ENCODE data around the gene APOL4.
"Not testable (repeated sequence)": the region's sequence is repeated elsewhere in the genome, so short reads cannot be mapped to it uniquely, and the experiment has no call there.

The APOL4 gene

DNA sequence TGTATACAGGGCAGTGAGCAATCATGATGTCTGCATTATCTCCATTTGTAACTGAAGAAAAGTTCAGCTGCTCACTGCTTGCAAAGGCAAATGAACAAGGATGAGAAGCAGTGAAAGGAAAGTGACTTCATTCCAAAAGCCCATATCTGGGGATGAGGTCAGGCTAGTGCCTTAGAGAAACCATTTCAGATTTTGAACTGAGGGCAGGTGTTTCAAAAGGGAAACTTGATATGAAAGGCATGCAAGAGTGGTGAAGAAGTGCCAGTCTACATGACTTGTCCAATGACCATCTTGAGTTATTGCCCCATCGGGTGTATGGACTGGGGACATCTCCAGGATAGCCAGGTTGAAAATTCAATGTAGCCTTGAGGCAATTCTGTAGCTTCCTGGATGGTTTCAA, 7.3 kb upstream of the APOL4 start:
- Histone ChIP-seq H3K27me3 (replicated peaks; ENCODE audit: control insufficient read depth, insufficient read depth, low read length, poor library complexity, severe bottlenecking) (peaks cover 2% of the 10 kb centered on the region), H3K4me3 (ENCODE audit: insufficient read depth, low read depth, low read length, poor library complexity, severe bottlenecking) (no peak overlapping the region), H3K9me3 (ENCODE audit: control insufficient read depth, low read length) (no peaks in the 10 kb centered on the region), H3K27ac (ENCODE audit: insufficient read depth, low read length, poor library complexity, severe bottlenecking) (no peak overlapping the region), H3K4me1 (ENCODE audit: control insufficient read depth, insufficient read depth, low read length, poor library complexity, severe bottlenecking) (no peaks in the 10 kb centered on the region), H3K36me3 (ENCODE audit: control insufficient read depth, insufficient read depth, low read length) (no peaks in the 10 kb centered on the region)
- DNase-seq: no peak

DNA sequence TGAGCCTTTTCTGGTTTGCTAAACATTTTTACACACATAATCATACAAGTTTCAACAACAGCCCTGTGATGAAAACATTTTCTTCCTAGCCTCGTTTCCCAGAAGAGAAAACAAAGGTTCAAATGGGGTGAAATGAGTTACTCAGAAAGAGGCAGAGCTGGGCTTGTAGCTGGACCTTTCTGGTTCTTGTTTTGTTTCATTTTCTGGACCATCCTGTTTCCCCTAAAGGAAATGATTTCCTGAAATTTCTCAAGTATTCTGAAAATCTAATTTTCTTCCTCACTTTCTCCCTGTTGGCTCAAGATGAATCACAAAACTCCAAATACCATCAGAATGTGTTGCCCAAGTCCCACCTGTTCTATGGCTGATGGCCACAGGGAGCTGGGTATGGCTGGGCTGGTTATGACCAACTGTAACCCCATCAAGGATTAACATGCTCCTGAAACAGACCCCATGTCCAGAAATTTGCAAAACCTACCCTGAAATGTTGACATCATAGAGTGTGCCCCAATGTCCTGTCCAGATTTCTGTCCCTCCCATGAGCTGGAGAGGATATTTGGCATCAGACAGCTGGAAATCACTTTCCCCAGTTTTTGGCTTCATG, 6.7 kb upstream of the APOL4 start:
- no peak for DNase-seq
- Histone ChIP-seq H3K9me3 (ENCODE audit: control insufficient read depth, low read length) (no peaks in the 10 kb centered on the region), H3K36me3 (ENCODE audit: control insufficient read depth, insufficient read depth, low read length) (no peaks in the 10 kb centered on the region), H3K27me3 (replicated peaks; ENCODE audit: control insufficient read depth, insufficient read depth, low read length, poor library complexity, severe bottlenecking) (peaks cover 2% of the 10 kb centered on the region), H3K4me1 (ENCODE audit: control insufficient read depth, insufficient read depth, low read length, poor library complexity, severe bottlenecking) (no peaks in the 10 kb centered on the region), H3K27ac (ENCODE audit: insufficient read depth, low read length, poor library complexity, severe bottlenecking) (no peak overlapping the region), H3K4me3 (ENCODE audit: insufficient read depth, low read depth, low read length, poor library complexity, severe bottlenecking) (no peak overlapping the region)

DNA sequence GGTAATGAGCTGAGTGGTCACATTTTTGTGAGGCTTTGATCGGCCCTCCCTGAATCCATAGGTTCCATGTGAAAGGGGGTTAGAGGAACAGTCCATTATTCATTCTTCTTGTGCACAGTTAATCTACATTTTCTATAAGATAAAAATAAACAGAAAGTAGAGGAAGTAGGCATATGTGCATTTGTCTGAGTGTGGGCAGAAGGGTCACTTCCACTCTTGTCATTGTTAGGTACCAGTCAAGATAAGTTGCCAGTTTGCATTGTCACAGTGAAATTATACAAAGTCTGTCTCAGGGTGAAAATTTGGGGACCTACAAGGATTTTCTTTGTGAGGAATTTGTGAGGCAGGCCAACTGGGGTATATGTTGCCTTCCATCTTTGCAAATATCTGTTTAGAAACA, 4.6 kb upstream of the APOL4 start:
- H3K27me3 ChIP-seq (replicated peaks; ENCODE audit: control insufficient read depth, insufficient read depth, low read length, poor library complexity, severe bottlenecking): no peaks in the 10 kb centered on the region

DNA sequence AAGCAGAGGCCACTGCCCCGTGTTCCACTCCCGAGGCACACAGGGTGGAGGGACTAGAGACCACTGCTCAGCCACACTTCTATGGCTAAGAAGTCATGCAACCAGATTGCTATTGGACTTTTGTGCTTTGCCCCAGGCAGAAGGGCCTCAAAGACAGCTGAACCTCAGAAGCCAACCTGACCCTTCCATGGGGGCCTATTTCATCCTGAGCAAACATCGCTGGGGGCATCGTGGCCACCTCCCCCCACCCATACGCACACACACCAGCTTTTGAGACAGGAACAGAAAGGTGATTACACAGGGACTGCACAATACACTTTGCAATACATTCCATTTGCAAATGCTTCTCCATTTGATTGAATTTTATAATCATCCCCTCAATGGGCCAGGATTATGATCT, 4.0 kb upstream of the APOL4 start:
- H3K27ac ChIP-seq (ENCODE audit: insufficient read depth, low read length, poor library complexity, severe bottlenecking); H3K9me3 ChIP-seq (ENCODE audit: control insufficient read depth, low read length); H3K4me3 ChIP-seq (ENCODE audit: insufficient read depth, low read depth, low read length, poor library complexity, severe bottlenecking); H3K27me3 ChIP-seq (replicated peaks; ENCODE audit: control insufficient read depth, insufficient read depth, low read length, poor library complexity, severe bottlenecking); H3K36me3 ChIP-seq (ENCODE audit: control insufficient read depth, insufficient read depth, low read length); DNase-seq; H3K4me1 ChIP-seq (ENCODE audit: control insufficient read depth, insufficient read depth, low read length, poor library complexity, severe bottlenecking): not testable (repeated sequence)

More for the DNA sequence above, 4.6 kb upstream of the APOL4 start:
- Histone ChIP-seq H3K27ac (ENCODE audit: insufficient read depth, low read length, poor library complexity, severe bottlenecking) (no peak overlapping the region), H3K36me3 (ENCODE audit: control insufficient read depth, insufficient read depth, low read length) (no peaks in the 10 kb centered on the region), H3K4me3 (ENCODE audit: insufficient read depth, low read depth, low read length, poor library complexity, severe bottlenecking) (no peak overlapping the region), H3K9me3 (ENCODE audit: control insufficient read depth, low read length) (no peaks in the 10 kb centered on the region), H3K4me1 (ENCODE audit: control insufficient read depth, insufficient read depth, low read length, poor library complexity, severe bottlenecking) (no peaks in the 10 kb centered on the region)
- DNase-seq: no peak

DNA sequence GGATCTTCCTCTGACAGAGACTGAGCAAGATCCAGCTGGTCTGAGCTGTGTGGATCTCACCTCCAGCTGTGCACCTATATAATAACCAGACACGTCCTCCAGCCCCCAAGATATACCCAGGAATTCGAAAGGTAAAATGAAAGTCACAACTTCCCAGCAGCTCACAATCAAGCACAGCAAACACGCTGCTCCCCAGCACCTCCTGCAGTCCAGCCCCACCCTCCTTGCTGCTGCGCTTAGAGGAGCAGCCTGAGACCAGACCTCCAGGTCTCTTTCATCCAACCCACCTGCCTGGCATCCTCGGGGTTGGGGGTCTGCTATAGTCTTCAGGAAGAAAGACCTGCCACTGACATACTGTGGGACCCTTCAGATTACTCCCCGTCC, 3.0 kb upstream of the APOL4 start:
- Histone ChIP-seq H3K9me3 (ENCODE audit: control insufficient read depth, low read length) (no peaks in the 10 kb centered on the region), H3K36me3 (ENCODE audit: control insufficient read depth, insufficient read depth, low read length) (no peaks in the 10 kb centered on the region), H3K4me1 (ENCODE audit: control insufficient read depth, insufficient read depth, low read length, poor library complexity, severe bottlenecking) (no peaks in the 10 kb centered on the region), H3K27me3 (replicated peaks; ENCODE audit: control insufficient read depth, insufficient read depth, low read length, poor library complexity, severe bottlenecking) (no peaks in the 10 kb centered on the region), H3K4me3 (ENCODE audit: insufficient read depth, low read depth, low read length, poor library complexity, severe bottlenecking) (no peak overlapping the region), H3K27ac (ENCODE audit: insufficient read depth, low read length, poor library complexity, severe bottlenecking) (no peak overlapping the region)
- DNase-seq: no peak

DNA sequence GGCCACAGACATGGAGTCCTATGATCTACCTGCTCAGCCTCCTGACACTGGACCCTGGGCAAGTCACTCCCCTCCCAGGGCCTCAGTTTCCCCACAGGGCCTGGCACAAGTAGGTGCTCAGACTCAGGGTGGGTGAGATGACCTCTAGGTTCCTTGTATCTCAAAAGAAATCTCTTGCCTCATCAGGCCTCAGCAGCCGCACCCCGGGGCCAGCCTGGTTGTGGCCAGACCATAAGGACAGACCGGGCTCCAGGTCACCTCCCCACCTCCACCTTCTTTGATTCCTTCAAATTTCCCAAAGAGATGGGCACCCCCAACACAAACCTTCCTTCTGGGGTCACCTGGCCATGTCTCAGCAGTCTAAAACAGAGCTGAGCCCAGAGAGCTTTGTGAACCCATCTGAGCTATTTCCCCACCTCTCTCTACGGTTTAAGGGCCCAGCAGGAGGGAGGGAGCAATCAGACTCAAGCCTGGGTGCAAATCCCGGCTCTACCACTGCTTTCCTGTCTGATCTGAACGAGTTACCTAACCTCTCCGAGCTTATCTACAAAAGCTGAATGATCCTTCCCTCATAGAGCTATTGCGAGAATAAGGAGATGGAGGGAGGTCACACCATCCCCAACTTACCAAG, 2.5 kb upstream of the APOL4 start:
- Histone ChIP-seq H3K36me3 (ENCODE audit: control insufficient read depth, insufficient read depth, low read length) (no peaks in the 10 kb centered on the region), H3K4me1 (ENCODE audit: control insufficient read depth, insufficient read depth, low read length, poor library complexity, severe bottlenecking) (no peaks in the 10 kb centered on the region), H3K27me3 (replicated peaks; ENCODE audit: control insufficient read depth, insufficient read depth, low read length, poor library complexity, severe bottlenecking) (no peaks in the 10 kb centered on the region), H3K4me3 (ENCODE audit: insufficient read depth, low read depth, low read length, poor library complexity, severe bottlenecking) (no peak overlapping the region), H3K27ac (ENCODE audit: insufficient read depth, low read length, poor library complexity, severe bottlenecking) (no peak overlapping the region), H3K9me3 (ENCODE audit: control insufficient read depth, low read length) (no peaks in the 10 kb centered on the region)
- DNase-seq: no peak

DNA sequence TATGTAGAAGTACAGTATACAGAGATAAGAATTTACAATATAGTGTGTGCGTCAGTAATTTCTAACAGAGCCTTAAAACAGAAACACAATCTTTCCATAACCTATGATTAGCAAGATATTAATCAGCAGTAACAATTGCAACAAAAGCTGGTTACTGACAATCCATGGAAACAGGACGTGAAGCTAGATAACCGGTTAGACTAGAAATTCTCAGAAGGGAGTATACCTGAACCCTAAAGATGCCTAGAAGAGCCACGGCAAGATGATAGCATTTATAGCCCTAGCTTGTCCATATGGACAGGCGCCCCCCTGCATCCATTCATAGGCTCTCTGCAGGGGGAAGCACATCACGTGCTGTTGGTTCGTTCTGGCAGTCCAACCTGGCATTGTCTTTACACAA, 1.8 kb upstream of the APOL4 start:
- H3K4me1 ChIP-seq (ENCODE audit: control insufficient read depth, insufficient read depth, low read length, poor library complexity, severe bottlenecking); H3K27me3 ChIP-seq (replicated peaks; ENCODE audit: control insufficient read depth, insufficient read depth, low read length, poor library complexity, severe bottlenecking); DNase-seq; H3K9me3 ChIP-seq (ENCODE audit: control insufficient read depth, low read length); H3K36me3 ChIP-seq (ENCODE audit: control insufficient read depth, insufficient read depth, low read length); H3K4me3 ChIP-seq (ENCODE audit: insufficient read depth, low read depth, low read length, poor library complexity, severe bottlenecking); H3K27ac ChIP-seq (ENCODE audit: insufficient read depth, low read length, poor library complexity, severe bottlenecking): not testable (repeated sequence)

DNA sequence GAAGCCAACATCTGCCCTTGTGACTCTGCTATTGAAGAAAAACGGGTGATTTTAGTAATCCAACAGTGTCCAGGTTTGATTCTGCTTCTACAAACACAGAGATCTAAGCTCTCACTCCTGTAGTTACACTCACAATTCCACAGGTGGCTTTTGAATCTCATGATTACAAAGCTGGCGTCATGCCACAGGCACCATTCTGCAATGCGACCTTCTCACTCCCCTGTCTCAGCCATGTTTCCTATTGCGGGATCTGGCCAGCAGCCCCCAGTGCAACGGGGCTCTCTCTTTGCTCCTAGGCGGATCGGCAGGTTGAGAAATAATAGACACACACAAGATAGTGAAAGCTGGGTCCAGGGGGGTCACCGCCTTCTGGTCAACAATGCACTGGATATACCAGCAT, 1.3 kb upstream of the APOL4 start:
- DNase-seq; H3K9me3 ChIP-seq (ENCODE audit: control insufficient read depth, low read length); H3K4me1 ChIP-seq (ENCODE audit: control insufficient read depth, insufficient read depth, low read length, poor library complexity, severe bottlenecking); H3K27me3 ChIP-seq (replicated peaks; ENCODE audit: control insufficient read depth, insufficient read depth, low read length, poor library complexity, severe bottlenecking); H3K27ac ChIP-seq (ENCODE audit: insufficient read depth, low read length, poor library complexity, severe bottlenecking); H3K4me3 ChIP-seq (ENCODE audit: insufficient read depth, low read depth, low read length, poor library complexity, severe bottlenecking); H3K36me3 ChIP-seq (ENCODE audit: control insufficient read depth, insufficient read depth, low read length): not testable (repeated sequence)

DNA sequence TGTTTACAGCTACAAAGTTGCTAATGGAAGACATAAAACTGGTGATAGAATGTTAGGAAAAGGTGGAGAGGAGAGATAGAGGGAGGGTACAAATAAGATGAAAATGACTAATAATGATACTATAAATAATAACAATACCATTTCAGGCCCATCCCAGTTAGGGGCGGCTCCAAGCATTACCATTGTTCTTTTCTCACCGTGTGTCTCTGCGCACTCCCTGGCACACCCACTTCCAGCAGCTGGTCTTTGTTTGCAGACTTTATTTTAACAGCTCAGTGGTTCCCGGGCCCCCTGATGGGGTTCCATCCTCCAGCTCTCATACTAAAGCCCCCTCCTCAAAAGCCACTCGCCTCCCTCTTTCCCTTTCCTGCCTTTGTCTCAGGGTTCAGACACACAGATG, 584 bp downstream of the APOL4 start:
- not testable (repeated sequence) for H3K4me3 ChIP-seq (ENCODE audit: insufficient read depth, low read depth, low read length, poor library complexity, severe bottlenecking); H3K36me3 ChIP-seq (ENCODE audit: control insufficient read depth, insufficient read depth, low read length); DNase-seq; H3K27ac ChIP-seq (ENCODE audit: insufficient read depth, low read length, poor library complexity, severe bottlenecking); H3K27me3 ChIP-seq (replicated peaks; ENCODE audit: control insufficient read depth, insufficient read depth, low read length, poor library complexity, severe bottlenecking); H3K9me3 ChIP-seq (ENCODE audit: control insufficient read depth, low read length); H3K4me1 ChIP-seq (ENCODE audit: control insufficient read depth, insufficient read depth, low read length, poor library complexity, severe bottlenecking)

DNA sequence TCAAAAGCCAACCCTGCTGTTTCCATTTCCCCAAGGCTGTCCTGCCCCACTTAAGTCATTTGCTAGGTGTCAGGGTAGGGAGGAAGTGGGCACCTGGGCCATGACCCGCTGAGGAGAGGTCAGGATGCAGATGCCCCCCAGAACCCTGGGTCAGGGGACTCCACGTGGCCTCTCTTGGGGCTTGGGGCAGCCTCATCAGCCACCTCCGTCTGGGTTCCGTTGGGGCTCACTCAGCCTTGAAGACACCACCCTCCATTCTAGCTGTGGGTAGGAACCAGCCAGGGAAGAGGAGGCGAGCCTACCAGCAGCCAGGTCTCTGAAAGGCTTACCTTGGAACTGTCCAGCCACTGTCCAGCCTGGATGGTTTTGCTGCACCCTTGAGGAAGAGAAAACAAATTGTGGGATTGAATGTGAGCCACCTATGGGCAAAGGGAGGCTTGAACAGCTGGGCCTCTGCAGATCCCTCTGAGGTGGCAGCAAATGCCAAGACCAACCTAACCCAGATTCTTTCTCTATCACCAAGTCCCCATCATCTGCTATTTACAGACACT, 2.5 kb downstream of the APOL4 start:
- Histone ChIP-seq H3K36me3 (ENCODE audit: control insufficient read depth, insufficient read depth, low read length) (no peaks in the 10 kb centered on the region), H3K27me3 (replicated peaks; ENCODE audit: control insufficient read depth, insufficient read depth, low read length, poor library complexity, severe bottlenecking) (no peaks in the 10 kb centered on the region), H3K9me3 (ENCODE audit: control insufficient read depth, low read length) (no peaks in the 10 kb centered on the region), H3K4me1 (ENCODE audit: control insufficient read depth, insufficient read depth, low read length, poor library complexity, severe bottlenecking) (no peaks in the 10 kb centered on the region), H3K4me3 (ENCODE audit: insufficient read depth, low read depth, low read length, poor library complexity, severe bottlenecking) (no peak overlapping the region), H3K27ac (ENCODE audit: insufficient read depth, low read length, poor library complexity, severe bottlenecking) (no peak overlapping the region)
- no peak for DNase-seq

All from effector memory CD4-positive, alpha-beta T cell (primary cell).